Aorta (tissue), 5 donors: ENCODE results near the gene SLC27A6. TPM values are rescaled to one million over a fixed set of nuclear protein-coding genes. Genes with fewer than 3 reads are reported as not detected.
"Not testable (repeated sequence)": the region's sequence is repeated elsewhere in the genome, so short reads cannot be mapped to it uniquely, and the experiment has no call there.

ENCODE experiments used
- ATAC-seq: fragments of 200-7000 bp; cut with Tn5 transposase; one replicate; pipeline ENCODE4 v1.9.1; 2022; ENCODE audit warnings: moderate library complexity; ENCODE audit not compliant: low FRiP score
- DNase-seq, 2 donors: peaks; one replicate each; pipeline ENCODE4 v3.0.0-alpha.2; 2020
- H3K27ac ChIP-seq, 2 donors: one replicate each; pipeline ENCODE4 v1.5.1; 2013; ENCODE audit warnings: low read length in 2 of 2, mild to moderate bottlenecking in 2 of 2, moderate library complexity in 2 of 2, control low read depth in 1 of 2, inconsistent platforms in 1 of 2, low read depth in 1 of 2
- H3K27me3 ChIP-seq, 2 donors: one replicate each; pipeline ENCODE4 v1.6.1; 2013; ENCODE audit warnings: control low read depth in 1 of 2, low read length in 1 of 2, mild to moderate bottlenecking in 1 of 2, moderate library complexity in 1 of 2; ENCODE audit not compliant: insufficient read depth in 2 of 2, control insufficient read depth in 1 of 2
- H3K36me3 ChIP-seq, 2 donors: one replicate each; pipeline ENCODE4 v1.6.1; 2013; ENCODE audit warnings: control low read depth in 1 of 2, low read length in 1 of 2, mild to moderate bottlenecking in 1 of 2; ENCODE audit not compliant: insufficient read depth in 2 of 2, control insufficient read depth in 1 of 2
- H3K4me1 ChIP-seq, 2 donors: one replicate each; pipeline ENCODE4 v1.6.1; 2013; ENCODE audit warnings: low read length in 2 of 2, control low read depth in 1 of 2, mild to moderate bottlenecking in 1 of 2, moderate library complexity in 1 of 2; ENCODE audit not compliant: insufficient read depth in 2 of 2, control insufficient read depth in 1 of 2
- H3K4me3 ChIP-seq, 2 donors: one replicate each; pipeline ENCODE4 v1.5.1; 2013; ENCODE audit warnings: low read length in 2 of 2, control low read depth in 1 of 2, mild to moderate bottlenecking in 1 of 2
- H3K9me3 ChIP-seq: one replicate; pipeline ENCODE4 v1.6.1; 2013; ENCODE audit warnings: mild to moderate bottlenecking, low read length; ENCODE audit not compliant: control insufficient read depth
- WGBS, 2 donors: extraction: QIAGEN DNeasy Blood & Tissue Kit; methylation state at CpG; one replicate each; pipeline ENCODE4 v1.1.7; 2013; 5-methylcytosine and 5-hydroxymethylcytosine counted together
- intact Hi-C, 2 donors: fragments of 100-400 bp; cut with DNase I; formaldehyde crosslinking; loops; one replicate each; pipeline versions ENCODE4 v1.14.2 to v1.15.0; 2022
- long read RNA-seq, 2 donors: library from polyadenylated mRNA; unstranded; transcript quantifications; one replicate each; pipeline ENCODE4 v2.0.0, GENCODE V29; 2020 to 2021
- polyA plus RNA-seq, 2 donors: library from polyadenylated mRNA; stranded (reverse); fragments of 200-250 nt; gene quantifications; one replicate each; pipeline ENCODE4 v1.2.3, GENCODE V29; 2013
- total RNA-seq, 2 donors: library from RNA; stranded (reverse); fragmentation: NEBNext Ultra II Directional; extraction: Animal tissue kit (Norgen Biotek cat#: 25700); gene quantifications; one replicate each; pipeline ENCODE4 v1.2.1, GENCODE V29; 2021
- donor health status: healthy with polysubstance abuse.
- donor health status: Bipolar disorder and iron deficiency.
- donor health status: DM: no; HTN: no; CAD: no.
- donor health status: DM: no; HTN: no; CAD: no.
- donor health status: DM: yes; HTN: yes; CAD: no.

SLC27A6 gene
- under 1 TPM; 0.16 to 0.24 TPM for total RNA-seq
- not detected for polyA plus RNA-seq
- long read RNA-seq, donor 1: 0 reads
- long read RNA-seq, donor 2: 0 reads

- intact Hi-C loops: no loop called here
- Histone ChIP-seq H3K4me3 (no peak within 1 kb of the TSS), H3K27me3 (peaks cover 0 to 5% of the 10 kb centered on the region in 2 donors), H3K27ac (no peak within 1 kb of the TSS), H3K36me3 (no peaks in the 10 kb centered on the region), H3K9me3 (peaks cover 2% of the 10 kb centered on the region), H3K4me1 (no peaks in the 10 kb centered on the region)
- DNase-seq: peak in 1 of 2 donors; percentile 68
- WGBS, 2 donors: 1 to 2% methylated on average over 46 to 51 of the region's 51 CpGs
- peak; percentile 29 for ATAC-seq
Observed at GRCh38 chr5:128965011-128965637, at the start of gene SLC27A6. Gene SLC27A6 (plus strand): TSS chr5:128965488. CDS start chr5:128966138, 650 bp downstream.

- H3K4me3 ChIP-seq: no peak overlapping the region
- ATAC-seq (no peak), DNase-seq (no peak)
- intact Hi-C loops: no loop called here
- no peaks in the 10 kb centered on the region for H3K9me3 ChIP-seq
- H3K27ac ChIP-seq: no peak overlapping the region
- 92 to 98% methylated on average over 2 of the region's 2 CpGs for WGBS, 2 donors
- no peaks in the 10 kb centered on the region for H3K36me3 ChIP-seq
- no peaks in the 10 kb centered on the region for H3K27me3 ChIP-seq
- H3K4me1 ChIP-seq: no peaks in the 10 kb centered on the region
Observed at GRCh38 chr5:128919542-128919941, 45.7 kb upstream of the SLC27A6 start.

GRCh38 chr5:128920345-128921215 lies 44.7 kb upstream of the SLC27A6 start:
- H3K36me3 ChIP-seq: no peaks in the 10 kb centered on the region
- no peaks in the 10 kb centered on the region for H3K9me3 ChIP-seq
- ATAC-seq (no peak), DNase-seq (no peak)
- no peak overlapping the region for H3K4me3 ChIP-seq
- intact Hi-C loops: no loop called here
- no peaks in the 10 kb centered on the region for H3K4me1 ChIP-seq
- 81 to 83% methylated on average over 2 of the region's 2 CpGs for WGBS, 2 donors
- no peaks in the 10 kb centered on the region for H3K27me3 ChIP-seq
- H3K27ac ChIP-seq: no peak overlapping the region

GRCh38 chr5:128924299-128924698 lies 41.0 kb upstream of the SLC27A6 start:
- ATAC-seq (no peak), DNase-seq (no peak)
- Histone ChIP-seq H3K4me1 (no peaks in the 10 kb centered on the region), H3K4me3 (no peak overlapping the region), H3K27ac (no peak overlapping the region), H3K27me3 (no peaks in the 10 kb centered on the region), H3K36me3 (no peaks in the 10 kb centered on the region), H3K9me3 (no peaks in the 10 kb centered on the region)
- intact Hi-C loops: no loop called here
- 40 to 42% methylated on average over 2 of the region's 2 CpGs for WGBS, 2 donors

- ATAC-seq (no peak), DNase-seq (no peak)
- H3K4me1 ChIP-seq: no peaks in the 10 kb centered on the region
- no peak overlapping the region for H3K27ac ChIP-seq
- no peaks in the 10 kb centered on the region for H3K27me3 ChIP-seq
- H3K36me3 ChIP-seq: no peaks in the 10 kb centered on the region
- H3K9me3 ChIP-seq: no peaks in the 10 kb centered on the region
- WGBS, 2 donors: 82 to 83% methylated on average over 4 of the region's 4 CpGs
- intact Hi-C loops: no loop called here
- H3K4me3 ChIP-seq: no peak overlapping the region
Observed at GRCh38 chr5:128925973-128926372, 39.3 kb upstream of the SLC27A6 start.

- H3K9me3 ChIP-seq: no peaks in the 10 kb centered on the region
- no peak overlapping the region for H3K27ac ChIP-seq
- WGBS, 2 donors: 47 to 50% methylated on average over 3 of the region's 3 CpGs
- no peaks in the 10 kb centered on the region for H3K4me1 ChIP-seq
- DNase-seq (no peak), ATAC-seq (no peak)
- no peak overlapping the region for H3K4me3 ChIP-seq
- intact Hi-C loops: no loop called here
- no peaks in the 10 kb centered on the region for H3K27me3 ChIP-seq
- no peaks in the 10 kb centered on the region for H3K36me3 ChIP-seq
Observed at GRCh38 chr5:128927644-128928043, 37.6 kb upstream of the SLC27A6 start.

GRCh38 chr5:128932232-128932631 lies 33.1 kb upstream of the SLC27A6 start:
- H3K36me3 ChIP-seq, intact Hi-C loops, H3K4me1 ChIP-seq, H3K27me3 ChIP-seq, H3K9me3 ChIP-seq, ATAC-seq, H3K27ac ChIP-seq, DNase-seq, H3K4me3 ChIP-seq: not testable (repeated sequence)
- 90 to 98% methylated on average over 4 of the region's 4 CpGs for WGBS, 2 donors

- H3K4me1 ChIP-seq, intact Hi-C loops, H3K27ac ChIP-seq, H3K36me3 ChIP-seq, DNase-seq, ATAC-seq, H3K9me3 ChIP-seq, H3K27me3 ChIP-seq, H3K4me3 ChIP-seq: not testable (repeated sequence)
- WGBS, 2 donors: 86 to 89% methylated on average over 5 to 7 of the region's 9 CpGs
Observed at GRCh38 chr5:128943100-128943499, 22.2 kb upstream of the SLC27A6 start.
